PFSK-1 (cell line): ENCODE data around the gene XPR1.

Source experiments
- FOXP2 ChIP-seq: optimal IDR thresholded peaks from 2 replicates; pipeline ENCODE3; 2011; ENCODE audit warnings: borderline replicate concordance, control low read depth, inconsistent platforms; ENCODE audit not compliant: insufficient read depth; ENCODE audit errors: extremely low read length, extremely low read depth
- POLR2AphosphoS5 ChIP-seq: IDR thresholded peaks from 2 replicates; pipeline ENCODE4 v1.6.1; 2012; ENCODE audit warnings: low read depth, mild to moderate bottlenecking, control low read depth, low read length, moderate library complexity
- REST ChIP-seq, 2 experiments: IDR thresholded peaks; 2 replicates each; pipeline versions ENCODE4 v1.6.1 to v1.8.0; 2011 to 2012; ENCODE audit warnings: low read depth in 2 of 2, low read length in 2 of 2, control low read depth in 1 of 2, inconsistent platforms in 1 of 2, mild to moderate bottlenecking in 1 of 2, moderate library complexity in 1 of 2; ENCODE audit not compliant: insufficient read depth in 1 of 2
- SIN3A ChIP-seq: IDR thresholded peaks from 2 replicates; pipeline ENCODE4 v1.6.1; 2012; ENCODE audit warnings: mild to moderate bottlenecking, low read length, moderate library complexity, borderline replicate concordance; ENCODE audit not compliant: insufficient read depth

- no peak for TF ChIP-seq POLR2AphosphoS5
- TF ChIP-seq FOXP2, result no peak
- no peak for TF ChIP-seq SIN3A
- TF ChIP-seq REST (IDR thresholded peaks at IDR 0.05; ENCODE audit: insufficient read depth in 1 of 2, low read depth in 2 of 2, low read length in 2 of 2), result no peak
These were observed 31.5 kb upstream of the XPR1 start for GRCh38 chr1:180600343-180600742.
